HG03103 (cell line): Measurements from ENCODE around the gene DDX42.
"Not testable (repeated sequence)": the region's sequence is repeated elsewhere in the genome, so short reads cannot be mapped to it uniquely, and the experiment has no call there.

ENCODE experiments used
- ATAC-seq: cut with Tn5 transposase; IDR thresholded peaks from one replicate; pipeline ENCODE4 v1.9.1; 2021; ENCODE audit warnings: low read depth; ENCODE audit not compliant: unreplicated experiment

DDX42 gene

GRCh38 chr17:63837480-63837879, 63.5 kb downstream of the DDX42 start:
- ATAC-seq, result no peak

GRCh38 chr17:63837962-63838600, 64.1 kb downstream of the DDX42 start:
- ATAC-seq, result no peak

GRCh38 chr17:63838631-63839171, 64.7 kb downstream of the DDX42 start:
- ATAC-seq, result no peak

- ATAC-seq, result no peak
These were observed 66.8 kb downstream of the DDX42 start for GRCh38 chr17:63840591-63841349.

GRCh38 chr17:63841350-63842172, 67.6 kb downstream of the DDX42 start:
- no peak for ATAC-seq

GRCh38 chr17:63842173-63842539, 68.2 kb downstream of the DDX42 start:
- ATAC-seq, result peak; percentile 16

GRCh38 chr17:63842540-63843386, 68.8 kb downstream of the DDX42 start, which contains the start of gene SMARCD2:
Gene SMARCD2 (minus strand): TSS chr17:63842685. CDS start chr17:63842674, 11 bp downstream.
- peak; percentile 75 for ATAC-seq

GRCh38 chr17:63843387-63843888, 69.5 kb downstream of the DDX42 start:
- ATAC-seq, result not testable (repeated sequence)

GRCh38 chr17:63843910-63844677, 70.1 kb downstream of the DDX42 start:
- ATAC-seq, result no peak

GRCh38 chr17:63845509-63845908, 71.5 kb downstream of the DDX42 start:
- no peak for ATAC-seq

- ATAC-seq, result no peak
These were observed 73.7 kb downstream of the DDX42 start for GRCh38 chr17:63847525-63848249.

GRCh38 chr17:63848834-63849689, 75.1 kb downstream of the DDX42 start:
- ATAC-seq, result peak; percentile 87

- ATAC-seq, result no peak
These were observed 76.4 kb downstream of the DDX42 start for GRCh38 chr17:63850401-63850800.

- ATAC-seq, result no peak
These were observed 79.3 kb downstream of the DDX42 start for GRCh38 chr17:63853260-63853659.

- ATAC-seq, result no peak
These were observed 80.7 kb downstream of the DDX42 start for GRCh38 chr17:63854709-63855108.

GRCh38 chr17:63855185-63855584, 81.2 kb downstream of the DDX42 start:
- no peak for ATAC-seq

- ATAC-seq, result not testable (repeated sequence)
These were observed 82.5 kb downstream of the DDX42 start for GRCh38 chr17:63856425-63856824.

- ATAC-seq, result no peak
These were observed 85.3 kb downstream of the DDX42 start for GRCh38 chr17:63859257-63859656.
